Upper lobe of left lung (tissue), 6 donors: ENCODE data around the gene CYLD. TPM values are rescaled to one million over a fixed set of nuclear protein-coding genes. Genes with fewer than 3 reads are reported as not detected.
A peak's percentile ranks its signal among the peaks of the same experiment; 100 is the strongest.

Experiments
- ATAC-seq, 2 donors: fragments of 200-7000 bp; cut with Tn5 transposase; one replicate each; pipeline ENCODE4 v1.9.1; 2022; ENCODE audit warnings: mild to moderate bottlenecking in 2 of 2, moderate library complexity in 2 of 2; ENCODE audit not compliant: low FRiP score in 2 of 2
- DNase-seq, 2 donors: peaks; one replicate each; pipeline ENCODE4 v3.0.0-alpha.2; 2019 to 2020
- H3K27ac ChIP-seq, 4 donors: fragments of 200-600 bp; sonication (generic); one replicate each; pipeline ENCODE4 v1.5.1; 2016 to 2019
- H3K27me3 ChIP-seq, 4 donors: fragments of 200-600 bp; sonication (generic); one replicate each; pipeline ENCODE4 v1.5.1; 2017 to 2019
- H3K36me3 ChIP-seq, 4 donors: fragments of 200-600 bp; sonication (generic); one replicate each; pipeline ENCODE4 v1.5.1; 2016 to 2019
- H3K4me1 ChIP-seq, 4 donors: fragments of 200-600 bp; sonication (generic); one replicate each; pipeline ENCODE4 v1.5.1; 2018 to 2019
- H3K4me3 ChIP-seq, 4 donors: fragments of 200-600 bp; sonication (generic); one replicate each; pipeline ENCODE4 v1.5.1; 2017 to 2019; ENCODE audit warnings: mild to moderate bottlenecking in 2 of 4, moderate library complexity in 1 of 4
- H3K9me3 ChIP-seq, 4 donors: fragments of 200-600 bp; sonication (generic); one replicate each; pipeline ENCODE4 v1.5.1; 2018 to 2019
- CTCF ChIP-seq, 6 experiments: fragments of 450-650 bp in 4 of 6; fragments of 200-600 bp in 2 of 6; sonication (generic) in 2 of 6; IDR thresholded peaks; one replicate each; pipeline ENCODE4 v1.5.1; 2016 to 2019; ENCODE audit warnings: antibody characterized with exemption in 6 of 6
- EP300 ChIP-seq, 4 donors: sonication (generic); formaldehyde crosslinking; IDR thresholded peaks; one replicate each; pipeline ENCODE4 v1.5.1; 2017; ENCODE audit warnings: antibody characterized with exemption in 4 of 4, control low read depth in 2 of 4
- POLR2A ChIP-seq, 4 donors: fragments of 450-650 bp; IDR thresholded peaks; one replicate each; pipeline ENCODE4 v1.5.1; 2016 to 2017; ENCODE audit warnings: antibody characterized with exemption in 4 of 4, mild to moderate bottlenecking in 2 of 4
- POLR2AphosphoS5 ChIP-seq, 2 donors: sonication (generic); formaldehyde crosslinking; IDR thresholded peaks; one replicate each; pipeline ENCODE4 v1.5.1; 2017; ENCODE audit warnings: antibody characterized with exemption in 2 of 2
- WGBS, 2 donors: methylation state at CpG; one replicate each; pipeline ENCODE4 v1.1.5; 2017 to 2018; 5-methylcytosine and 5-hydroxymethylcytosine counted together
- total RNA-seq, 6 donors: library from RNA; depleted of rRNA in 4 of 6; stranded (reverse); fragments of >200 nt in 4 of 6; gene quantifications; one replicate each; pipeline versions ENCODE4 v1.1.0 to v1.2.1, GENCODE V29; 2016 to 2021
- donor health status: DM: no; HTN: no; CAD: no; lungs with moderate emphysema.
- donor health status: DM: no; HTN: yes; CAD: no; lungs with severe emphysema.

The CYLD gene
- total RNA-seq, 6 donors from 2014 or later: 25.5 to 72.1 (median 46.1) TPM

- no peak overlapping the region for H3K27ac ChIP-seq
- 78 to 80% methylated on average over 7 to 9 of the region's 9 CpGs for WGBS, 2 donors
- peaks cover 5 to 9% (median 8%) of the 10 kb centered on the region in 4 donors for H3K4me1 ChIP-seq
- no peaks in the 10 kb centered on the region for H3K9me3 ChIP-seq
- DNase-seq: peak in 1 of 2 donors; percentile 78
- TF ChIP-seq POLR2A (IDR thresholded peaks at IDR 0.05) (no peak), POLR2AphosphoS5 (IDR thresholded peaks at IDR 0.05) (peak; percentile 13 to 26), CTCF (IDR thresholded peaks at IDR 0.05) (no peak), EP300 (IDR thresholded peaks at IDR 0.05) (peak in 1 of 4 donors; percentile 44)
- no peaks in the 10 kb centered on the region for H3K27me3 ChIP-seq
- peak in 1 of 2 donors; percentile 63 for ATAC-seq
- H3K4me3 ChIP-seq: no peak overlapping the region
- peaks cover 0 to 6% (median 1%) of the 10 kb centered on the region in 4 donors for H3K36me3 ChIP-seq
Measured at GRCh38 chr16:50736448-50736847, 5.4 kb upstream of the CYLD start.

GRCh38 chr16:50737420-50737959 is 4.4 kb upstream of the CYLD start:
- no peak for ATAC-seq
- H3K4me1 ChIP-seq: peaks cover 5 to 9% (median 8%) of the 10 kb centered on the region in 4 donors
- TF ChIP-seq POLR2A (IDR thresholded peaks at IDR 0.05) (no peak), CTCF (IDR thresholded peaks at IDR 0.05) (no peak), EP300 (IDR thresholded peaks at IDR 0.05) (no peak), POLR2AphosphoS5 (IDR thresholded peaks at IDR 0.05) (no peak)
- H3K36me3 ChIP-seq: no peaks in the 10 kb centered on the region
- H3K27ac ChIP-seq: no peak overlapping the region
- WGBS, 2 donors: 83 to 100% methylated on average over 1 of the region's 1 CpG
- DNase-seq: no peak
- no peak overlapping the region for H3K4me3 ChIP-seq
- no peaks in the 10 kb centered on the region for H3K9me3 ChIP-seq
- H3K27me3 ChIP-seq: no peaks in the 10 kb centered on the region

- WGBS, 2 donors: 83 to 90% methylated on average over 1 of the region's 1 CpG
- Histone ChIP-seq H3K36me3 (peaks cover 0 to under 1% (median 0%) of the 10 kb centered on the region in 4 donors), H3K4me1 (peaks cover 18 to 23% (median 21%) of the 10 kb centered on the region in 4 donors), H3K4me3 (no peak overlapping the region), H3K27me3 (no peaks in the 10 kb centered on the region), H3K9me3 (no peaks in the 10 kb centered on the region), H3K27ac (no peak overlapping the region)
- no peak for ATAC-seq
- no peak for TF ChIP-seq CTCF (IDR thresholded peaks at IDR 0.05)
- no peak for TF ChIP-seq POLR2A (IDR thresholded peaks at IDR 0.05)
- TF ChIP-seq EP300 (IDR thresholded peaks at IDR 0.05): no peak
- no peak for TF ChIP-seq POLR2AphosphoS5 (IDR thresholded peaks at IDR 0.05)
- no peak for DNase-seq
Measured at GRCh38 chr16:50739031-50739430, 2.9 kb upstream of the CYLD start.

- 41 to 57% methylated on average over 1 of the region's 1 CpG for WGBS, 2 donors
- no peaks in the 10 kb centered on the region for H3K9me3 ChIP-seq
- peak overlapping the region; percentile 76 to 98 (median 80) for H3K27ac ChIP-seq
- peaks cover 30 to 38% (median 34%) of the 10 kb centered on the region in 4 donors for H3K4me1 ChIP-seq
- H3K36me3 ChIP-seq: peaks cover 0 to 14% (median 0%) of the 10 kb centered on the region in 4 donors
- DNase-seq (no peak), ATAC-seq (no peak)
- TF ChIP-seq POLR2AphosphoS5 (IDR thresholded peaks at IDR 0.05) (no peak), CTCF (IDR thresholded peaks at IDR 0.05) (no peak), POLR2A (IDR thresholded peaks at IDR 0.05) (no peak), EP300 (IDR thresholded peaks at IDR 0.05) (no peak)
- H3K27me3 ChIP-seq: no peaks in the 10 kb centered on the region
- peak overlapping the region in 3 of 4 donors; percentile 90 to 94 (median 94) for H3K4me3 ChIP-seq
Measured at GRCh38 chr16:50740736-50741135, 1.1 kb upstream of the CYLD start.
